GM19193 (cell line): ENCODE data around the gene RHOA.

ENCODE experiments used
- POLR2A ChIP-seq: IDR thresholded peaks from 4 replicates; pipeline ENCODE4 v1.6.1; 2011; ENCODE audit not compliant: insufficient read depth, insufficient read length; ENCODE audit errors: extremely low read depth

RHOA gene

GRCh38 chr3:49417516-49418120 lies 5.8 kb upstream of the RHOA start:
- TF ChIP-seq POLR2A = no peak

GRCh38 chr3:49416867-49417266 lies 5.1 kb upstream of the RHOA start:
- no peak for TF ChIP-seq POLR2A

DNA sequence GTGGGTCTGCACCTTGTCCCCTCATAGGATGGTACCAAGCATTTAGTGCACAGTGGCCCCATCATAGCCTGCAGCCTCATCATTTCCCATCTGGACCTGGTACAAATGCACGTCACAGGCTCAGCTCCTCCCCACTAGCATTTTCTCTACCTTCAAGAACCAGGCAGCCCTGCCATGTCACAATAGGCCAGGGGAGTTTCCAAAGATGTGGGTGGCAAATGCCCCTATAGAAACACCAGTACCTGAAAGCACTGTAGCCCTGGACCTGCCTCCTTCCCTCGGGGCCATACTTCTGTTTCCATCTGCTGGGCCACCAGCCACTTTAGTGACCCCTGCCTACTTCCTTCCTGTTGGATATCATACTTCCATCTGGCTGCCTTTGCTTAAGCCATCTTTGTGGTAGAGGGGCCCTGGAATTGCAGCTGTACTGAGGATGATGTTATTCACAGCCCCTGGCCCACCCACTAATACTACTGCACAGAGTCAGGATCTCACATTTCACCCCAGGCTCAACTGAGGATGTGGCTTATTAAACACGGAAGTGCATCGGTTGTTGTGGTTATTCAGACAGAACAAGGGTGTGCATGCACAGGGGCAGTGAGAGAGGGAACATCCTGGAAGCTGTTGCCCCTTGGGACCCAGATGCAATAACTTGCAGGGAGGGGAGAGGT lies 4.3 kb upstream of the RHOA start:
- TF ChIP-seq POLR2A = peak; percentile 56

DNA sequence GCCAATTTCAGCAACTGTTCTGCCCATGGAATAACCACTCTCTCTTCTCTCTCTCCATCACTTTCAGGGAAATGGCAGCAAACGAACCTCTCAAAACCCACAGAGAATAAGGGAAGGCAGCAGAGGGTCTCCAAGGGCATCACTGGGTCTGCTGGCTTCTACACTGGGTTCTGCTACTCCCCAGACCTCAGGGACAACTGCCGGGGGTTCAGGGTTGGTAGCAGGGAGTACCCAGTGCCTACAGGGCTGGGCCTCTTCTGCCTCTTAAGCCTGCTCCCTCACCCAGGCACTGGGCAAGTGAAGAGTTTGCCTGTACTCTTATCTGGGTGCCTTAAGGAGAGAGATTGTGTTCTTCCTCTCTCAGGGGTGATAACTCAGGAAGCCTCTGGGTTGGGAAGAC lies 3.0 kb upstream of the RHOA start:
- no peak for TF ChIP-seq POLR2A

- no peak for TF ChIP-seq POLR2A
Measured at GRCh38 chr3:49413338-49413734, 1.6 kb upstream of the RHOA start.

DNA sequence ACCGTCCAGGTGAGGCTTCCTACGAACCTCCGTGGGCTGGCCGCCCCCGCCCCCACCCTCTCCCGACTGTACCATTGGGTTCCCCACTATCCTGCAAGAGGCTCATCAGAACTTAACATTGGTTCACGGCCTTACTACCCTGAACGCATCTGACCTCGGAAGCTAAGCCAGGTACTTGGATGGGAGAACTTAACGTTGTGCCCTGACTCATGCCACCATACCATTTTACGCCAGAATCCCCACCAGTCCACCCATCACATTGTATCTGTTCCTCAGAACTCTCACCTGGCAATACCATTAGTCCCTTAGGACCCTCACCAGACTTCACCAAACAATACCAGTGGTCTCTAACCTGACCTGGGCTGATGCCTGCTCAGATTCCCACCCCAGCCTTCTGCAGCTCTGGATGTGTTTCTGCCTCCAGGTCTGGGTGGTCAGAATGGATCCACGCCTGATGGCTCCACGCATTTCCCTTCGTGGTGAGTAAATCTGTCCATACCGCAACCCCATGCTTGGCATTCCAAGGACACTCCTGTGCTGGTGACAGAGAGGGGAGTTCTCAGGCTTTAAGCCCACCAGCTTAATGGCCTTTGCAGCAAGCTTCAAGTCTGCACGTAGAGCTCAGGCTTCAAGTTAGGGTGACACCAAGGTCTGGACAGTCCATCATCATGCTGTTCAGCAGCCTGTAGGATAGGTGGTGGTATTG lies 1.0 kb upstream of the RHOA start:
- TF ChIP-seq POLR2A = no peak

DNA sequence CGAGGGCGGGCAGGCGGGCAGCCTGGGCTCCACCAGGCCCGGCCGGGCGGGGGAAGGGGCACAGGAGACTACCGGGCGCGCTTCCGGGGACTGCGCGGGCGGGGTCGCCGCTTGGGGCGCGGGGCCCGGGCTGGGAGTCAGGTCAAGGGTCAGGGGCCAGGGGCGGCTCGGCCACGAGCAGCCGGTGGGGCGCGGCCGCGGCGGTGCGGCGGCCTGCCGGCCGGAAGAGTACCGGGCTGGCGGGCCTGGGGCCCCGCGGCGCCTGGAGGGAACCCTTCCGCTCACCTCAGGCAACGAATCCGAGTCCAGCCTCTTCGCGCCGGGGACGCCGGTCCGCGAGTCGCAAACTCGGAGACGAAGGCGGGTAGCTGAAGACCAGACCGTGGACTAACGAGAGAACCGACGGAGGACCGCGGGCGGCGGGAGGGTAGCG lies 225 bp downstream of the RHOA start:
- TF ChIP-seq POLR2A = no peak

DNA sequence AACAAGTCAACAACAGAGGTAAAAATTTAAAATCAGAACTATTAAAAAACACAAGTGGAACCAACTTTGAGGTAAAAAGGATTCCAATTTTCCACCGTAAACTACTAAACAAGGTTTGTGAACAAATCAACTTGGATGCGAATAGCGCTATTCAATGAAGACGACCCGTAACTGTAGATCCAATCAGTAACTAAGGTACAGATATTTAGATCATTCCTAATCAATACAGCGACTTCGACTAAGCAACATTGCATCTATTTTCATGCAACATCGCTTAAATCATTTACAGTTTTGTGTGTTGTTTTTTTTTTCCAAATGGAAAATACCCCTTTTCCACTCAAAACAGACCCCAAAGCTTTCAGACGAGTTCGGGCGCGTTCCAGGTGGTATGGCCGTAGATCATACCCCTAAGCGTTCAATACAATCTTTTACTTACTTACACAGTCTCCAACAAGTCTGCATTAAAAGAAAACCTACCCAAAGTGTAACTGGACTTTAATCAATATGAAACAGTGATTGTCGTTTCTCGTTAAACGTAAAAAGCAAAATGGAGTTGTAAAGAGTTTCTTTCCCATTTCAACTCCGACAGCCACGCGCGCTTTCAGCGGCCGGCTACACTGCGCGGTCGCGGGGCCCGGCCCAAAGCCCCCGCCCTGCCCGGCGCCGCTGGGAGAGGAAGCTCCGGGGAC lies 786 bp downstream of the RHOA start:
- TF ChIP-seq POLR2A = no peak

DNA sequence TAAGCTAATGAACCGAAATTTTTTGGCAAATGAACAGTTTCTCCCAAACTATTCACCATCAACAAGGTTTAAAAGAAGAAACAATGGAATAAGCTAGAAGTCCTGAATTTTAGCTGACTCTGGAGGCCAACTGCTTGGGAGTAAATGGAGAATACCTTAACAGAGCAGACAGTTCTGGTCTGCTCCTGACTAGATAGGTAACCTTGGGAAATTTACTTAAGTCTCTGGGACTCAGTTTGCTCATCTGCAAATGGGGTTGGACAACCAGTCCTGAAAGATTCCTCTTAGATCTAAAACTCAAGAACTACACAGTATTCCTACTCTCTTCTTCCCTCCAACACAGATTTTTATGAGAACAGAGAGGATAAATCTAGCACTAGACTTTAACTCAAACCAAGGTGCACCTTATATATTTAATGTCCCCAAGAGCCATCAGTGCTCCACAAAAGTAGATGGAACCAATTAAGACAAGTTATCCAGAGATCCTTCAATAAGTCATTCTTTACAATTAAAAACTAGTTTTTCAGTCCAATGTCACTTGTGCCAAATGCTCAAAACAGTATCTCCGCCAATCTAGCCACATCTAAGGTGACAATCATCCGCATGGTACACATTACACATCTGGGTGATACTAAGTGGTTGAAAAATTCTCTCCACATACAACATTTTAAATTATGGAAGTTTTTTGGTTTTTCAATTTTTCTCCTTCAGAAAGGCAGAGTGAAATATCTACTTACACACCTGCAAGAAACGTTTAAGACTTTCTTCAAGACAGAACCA lies 1.5 kb downstream of the RHOA start:
- TF ChIP-seq POLR2A = no peak

GRCh38 chr3:49406571-49407565 lies 4.9 kb downstream of the RHOA start:
- no peak for TF ChIP-seq POLR2A

GRCh38 chr3:49403891-49404290 lies 7.9 kb downstream of the RHOA start:
- no peak for TF ChIP-seq POLR2A

DNA sequence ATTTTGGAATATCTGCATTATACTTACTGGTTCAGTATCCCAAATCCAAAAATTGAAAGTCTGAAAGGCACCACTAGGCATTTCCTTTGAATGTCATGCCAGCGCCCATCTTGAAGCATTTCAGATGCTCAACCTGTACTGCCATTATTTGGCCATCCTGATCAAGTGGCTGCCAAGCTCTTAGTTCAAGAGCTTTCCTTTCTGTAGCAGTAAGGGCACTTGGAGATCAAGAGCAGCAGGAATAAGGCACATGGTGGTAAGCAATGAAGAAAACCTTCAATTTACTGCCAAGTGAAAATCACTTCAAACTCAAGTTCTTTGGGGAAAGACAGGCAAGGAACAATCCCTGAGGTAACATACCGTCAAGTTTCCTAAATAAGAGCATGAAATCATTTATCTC lies 10.0 kb downstream of the RHOA start:
- no peak for TF ChIP-seq POLR2A

GRCh38 chr3:49399461-49399860 lies 12.3 kb downstream of the RHOA start:
- no peak for TF ChIP-seq POLR2A

- no peak for TF ChIP-seq POLR2A
Measured at GRCh38 chr3:49397470-49397869, 14.3 kb downstream of the RHOA start.

DNA sequence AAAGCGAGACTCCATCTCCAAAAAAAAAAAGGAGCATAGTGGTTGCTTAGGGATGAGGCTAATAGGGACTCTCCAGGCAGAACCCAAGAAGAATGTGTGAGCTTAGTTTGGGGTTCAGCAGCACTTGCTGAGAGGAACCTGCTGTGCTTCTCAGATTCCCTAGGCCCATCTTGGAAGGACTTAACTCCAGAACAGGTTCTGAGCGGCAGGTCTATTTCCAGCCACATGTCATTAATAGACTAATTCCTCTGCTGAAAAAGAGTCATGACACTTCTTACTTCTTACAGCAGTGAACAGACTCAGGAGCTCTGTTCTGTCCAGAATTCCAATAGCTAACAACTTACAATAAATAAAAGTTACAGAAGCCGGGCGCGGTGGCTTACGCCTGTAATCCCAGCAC lies 22.5 kb downstream of the RHOA start:
- TF ChIP-seq POLR2A = no peak
